ENCODE measurements around the gene FBXL15. TPM values are rescaled to one million over a fixed set of nuclear protein-coding genes. Genes with fewer than 3 reads are reported as not detected.

FBXL15 gene
- total RNA-seq, 1 experiment from 2014 or later, result 24.6 TPM

DNA sequence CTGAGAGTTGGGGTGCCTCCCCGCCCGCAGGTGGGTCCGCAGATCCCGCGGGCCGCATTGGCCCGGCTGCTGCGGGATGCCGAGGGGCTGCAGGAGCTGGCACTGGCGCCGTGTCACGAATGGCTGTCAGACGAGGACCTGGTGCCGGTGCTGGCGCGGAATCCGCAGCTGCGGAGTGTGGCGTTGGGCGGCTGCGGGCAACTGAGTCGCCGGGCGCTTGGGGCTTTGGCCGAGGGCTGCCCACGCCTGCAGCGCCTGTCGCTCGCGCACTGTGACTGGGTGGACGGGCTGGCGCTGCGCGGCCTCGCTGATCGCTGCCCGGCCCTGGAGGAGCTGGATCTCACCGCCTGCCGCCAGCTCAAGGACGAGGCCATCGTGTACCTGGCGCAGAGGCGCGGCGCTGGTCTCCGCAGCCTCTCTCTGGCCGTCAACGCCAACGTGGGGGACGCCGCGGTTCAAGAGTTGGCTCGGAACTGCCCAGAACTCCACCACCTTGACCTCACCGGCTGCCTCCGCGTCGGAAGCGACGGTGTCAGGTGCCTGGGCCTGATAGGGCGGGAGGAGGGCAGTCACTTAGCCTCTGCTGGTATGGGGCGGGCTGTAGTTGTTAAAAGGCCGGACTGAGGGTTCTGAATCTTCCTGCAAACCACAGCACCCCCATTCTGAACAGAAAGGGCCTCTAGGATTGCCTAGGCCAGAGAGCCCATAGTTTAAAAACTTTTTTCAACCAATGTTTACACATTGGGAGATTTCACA lies 1.3 kb downstream of the FBXL15 start (continued):
- TF ChIP-seq, protein P1, sequence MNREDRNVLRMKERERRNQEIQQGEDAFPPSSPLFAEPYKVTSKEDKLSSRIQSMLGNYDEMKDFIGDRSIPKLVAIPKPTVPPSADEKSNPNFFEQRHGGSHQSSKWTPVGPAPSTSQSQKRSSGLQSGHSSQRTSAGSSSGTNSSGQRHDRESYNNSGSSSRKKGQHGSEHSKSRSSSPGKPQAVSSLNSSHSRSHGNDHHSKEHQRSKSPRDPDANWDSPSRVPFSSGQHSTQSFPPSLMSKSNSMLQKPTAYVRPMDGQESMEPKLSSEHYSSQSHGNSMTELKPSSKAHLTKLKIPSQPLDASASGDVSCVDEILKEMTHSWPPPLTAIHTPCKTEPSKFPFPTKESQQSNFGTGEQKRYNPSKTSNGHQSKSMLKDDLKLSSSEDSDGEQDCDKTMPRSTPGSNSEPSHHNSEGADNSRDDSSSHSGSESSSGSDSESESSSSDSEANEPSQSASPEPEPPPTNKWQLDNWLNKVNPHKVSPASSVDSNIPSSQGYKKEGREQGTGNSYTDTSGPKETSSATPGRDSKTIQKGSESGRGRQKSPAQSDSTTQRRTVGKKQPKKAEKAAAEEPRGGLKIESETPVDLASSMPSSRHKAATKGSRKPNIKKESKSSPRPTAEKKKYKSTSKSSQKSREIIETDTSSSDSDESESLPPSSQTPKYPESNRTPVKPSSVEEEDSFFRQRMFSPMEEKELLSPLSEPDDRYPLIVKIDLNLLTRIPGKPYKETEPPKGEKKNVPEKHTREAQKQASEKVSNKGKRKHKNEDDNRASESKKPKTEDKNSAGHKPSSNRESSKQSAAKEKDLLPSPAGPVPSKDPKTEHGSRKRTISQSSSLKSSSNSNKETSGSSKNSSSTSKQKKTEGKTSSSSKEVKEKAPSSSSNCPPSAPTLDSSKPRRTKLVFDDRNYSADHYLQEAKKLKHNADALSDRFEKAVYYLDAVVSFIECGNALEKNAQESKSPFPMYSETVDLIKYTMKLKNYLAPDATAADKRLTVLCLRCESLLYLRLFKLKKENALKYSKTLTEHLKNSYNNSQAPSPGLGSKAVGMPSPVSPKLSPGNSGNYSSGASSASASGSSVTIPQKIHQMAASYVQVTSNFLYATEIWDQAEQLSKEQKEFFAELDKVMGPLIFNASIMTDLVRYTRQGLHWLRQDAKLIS (CRISPR knock-in tag; IDR thresholded peaks at IDR 0.05; ENCODE audit: borderline replicate concordance), result no peak
- TF ChIP-seq ZNF396 (CRISPR knock-in tag; IDR thresholded peaks at IDR 0.05; ENCODE audit: borderline replicate concordance) (no peak), SMAD3 (CRISPR knock-in tag; IDR thresholded peaks at IDR 0.05; ENCODE audit: borderline replicate concordance) (no peak), RELA (CRISPR knock-in tag; IDR thresholded peaks at IDR 0.05; ENCODE audit: borderline replicate concordance) (0 out of 2 replicates have a peak, but pooled peaks have one; percentile 74), GABPB1 (CRISPR knock-in tag; IDR thresholded peaks at IDR 0.05) (no peak), TP53 (CRISPR knock-in tag; IDR thresholded peaks at IDR 0.05) (no peak), GRHL2 (CRISPR knock-in tag; IDR thresholded peaks at IDR 0.05; ENCODE audit: insufficient replicate concordance, severe bottlenecking) (no peak), ZNF416 (CRISPR knock-in tag; IDR thresholded peaks at IDR 0.05) (no peak)
- TF ChIP-seq, protein P2, sequence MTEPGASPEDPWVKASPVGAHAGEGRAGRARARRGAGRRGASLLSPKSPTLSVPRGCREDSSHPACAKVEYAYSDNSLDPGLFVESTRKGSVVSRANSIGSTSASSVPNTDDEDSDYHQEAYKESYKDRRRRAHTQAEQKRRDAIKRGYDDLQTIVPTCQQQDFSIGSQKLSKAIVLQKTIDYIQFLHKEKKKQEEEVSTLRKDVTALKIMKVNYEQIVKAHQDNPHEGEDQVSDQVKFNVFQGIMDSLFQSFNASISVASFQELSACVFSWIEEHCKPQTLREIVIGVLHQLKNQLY (CRISPR knock-in tag; IDR thresholded peaks at IDR 0.05), result no peak
- TF ChIP-seq, protein P3, sequence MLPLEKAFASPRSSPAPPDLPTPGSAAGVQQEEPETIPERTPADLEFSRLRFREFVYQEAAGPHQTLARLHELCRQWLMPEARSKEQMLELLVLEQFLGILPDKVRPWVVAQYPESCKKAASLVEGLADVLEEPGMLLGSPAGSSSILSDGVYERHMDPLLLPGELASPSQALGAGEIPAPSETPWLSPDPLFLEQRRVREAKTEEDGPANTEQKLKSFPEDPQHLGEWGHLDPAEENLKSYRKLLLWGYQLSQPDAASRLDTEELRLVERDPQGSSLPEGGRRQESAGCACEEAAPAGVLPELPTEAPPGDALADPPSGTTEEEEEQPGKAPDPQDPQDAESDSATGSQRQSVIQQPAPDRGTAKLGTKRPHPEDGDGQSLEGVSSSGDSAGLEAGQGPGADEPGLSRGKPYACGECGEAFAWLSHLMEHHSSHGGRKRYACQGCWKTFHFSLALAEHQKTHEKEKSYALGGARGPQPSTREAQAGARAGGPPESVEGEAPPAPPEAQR (CRISPR knock-in tag; IDR thresholded peaks at IDR 0.05), result no peak
- TF ChIP-seq, protein P4, sequence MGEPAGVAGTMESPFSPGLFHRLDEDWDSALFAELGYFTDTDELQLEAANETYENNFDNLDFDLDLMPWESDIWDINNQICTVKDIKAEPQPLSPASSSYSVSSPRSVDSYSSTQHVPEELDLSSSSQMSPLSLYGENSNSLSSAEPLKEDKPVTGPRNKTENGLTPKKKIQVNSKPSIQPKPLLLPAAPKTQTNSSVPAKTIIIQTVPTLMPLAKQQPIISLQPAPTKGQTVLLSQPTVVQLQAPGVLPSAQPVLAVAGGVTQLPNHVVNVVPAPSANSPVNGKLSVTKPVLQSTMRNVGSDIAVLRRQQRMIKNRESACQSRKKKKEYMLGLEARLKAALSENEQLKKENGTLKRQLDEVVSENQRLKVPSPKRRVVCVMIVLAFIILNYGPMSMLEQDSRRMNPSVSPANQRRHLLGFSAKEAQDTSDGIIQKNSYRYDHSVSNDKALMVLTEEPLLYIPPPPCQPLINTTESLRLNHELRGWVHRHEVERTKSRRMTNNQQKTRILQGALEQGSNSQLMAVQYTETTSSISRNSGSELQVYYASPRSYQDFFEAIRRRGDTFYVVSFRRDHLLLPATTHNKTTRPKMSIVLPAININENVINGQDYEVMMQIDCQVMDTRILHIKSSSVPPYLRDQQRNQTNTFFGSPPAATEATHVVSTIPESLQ (CRISPR knock-in tag; IDR thresholded peaks at IDR 0.05), result no peak
- TF ChIP-seq, protein P5, sequence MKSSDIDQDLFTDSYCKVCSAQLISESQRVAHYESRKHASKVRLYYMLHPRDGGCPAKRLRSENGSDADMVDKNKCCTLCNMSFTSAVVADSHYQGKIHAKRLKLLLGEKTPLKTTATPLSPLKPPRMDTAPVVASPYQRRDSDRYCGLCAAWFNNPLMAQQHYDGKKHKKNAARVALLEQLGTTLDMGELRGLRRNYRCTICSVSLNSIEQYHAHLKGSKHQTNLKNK (CRISPR knock-in tag; IDR thresholded peaks at IDR 0.05), result no peak
- TF ChIP-seq, protein P6, sequence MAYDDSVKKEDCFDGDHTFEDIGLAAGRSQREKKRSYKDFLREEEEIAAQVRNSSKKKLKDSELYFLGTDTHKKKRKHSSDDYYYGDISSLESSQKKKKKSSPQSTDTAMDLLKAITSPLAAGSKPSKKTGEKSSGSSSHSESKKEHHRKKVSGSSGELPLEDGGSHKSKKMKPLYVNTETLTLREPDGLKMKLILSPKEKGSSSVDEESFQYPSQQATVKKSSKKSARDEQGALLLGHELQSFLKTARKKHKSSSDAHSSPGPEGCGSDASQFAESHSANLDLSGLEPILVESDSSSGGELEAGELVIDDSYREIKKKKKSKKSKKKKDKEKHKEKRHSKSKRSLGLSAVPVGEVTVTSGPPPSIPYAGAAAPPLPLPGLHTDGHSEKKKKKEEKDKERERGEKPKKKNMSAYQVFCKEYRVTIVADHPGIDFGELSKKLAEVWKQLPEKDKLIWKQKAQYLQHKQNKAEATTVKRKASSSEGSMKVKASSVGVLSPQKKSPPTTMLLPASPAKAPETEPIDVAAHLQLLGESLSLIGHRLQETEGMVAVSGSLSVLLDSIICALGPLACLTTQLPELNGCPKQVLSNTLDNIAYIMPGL (CRISPR knock-in tag; IDR thresholded peaks at IDR 0.05), result peak; percentile 53; the same call in 1 of the 2 replicates
- TF ChIP-seq, protein P7, sequence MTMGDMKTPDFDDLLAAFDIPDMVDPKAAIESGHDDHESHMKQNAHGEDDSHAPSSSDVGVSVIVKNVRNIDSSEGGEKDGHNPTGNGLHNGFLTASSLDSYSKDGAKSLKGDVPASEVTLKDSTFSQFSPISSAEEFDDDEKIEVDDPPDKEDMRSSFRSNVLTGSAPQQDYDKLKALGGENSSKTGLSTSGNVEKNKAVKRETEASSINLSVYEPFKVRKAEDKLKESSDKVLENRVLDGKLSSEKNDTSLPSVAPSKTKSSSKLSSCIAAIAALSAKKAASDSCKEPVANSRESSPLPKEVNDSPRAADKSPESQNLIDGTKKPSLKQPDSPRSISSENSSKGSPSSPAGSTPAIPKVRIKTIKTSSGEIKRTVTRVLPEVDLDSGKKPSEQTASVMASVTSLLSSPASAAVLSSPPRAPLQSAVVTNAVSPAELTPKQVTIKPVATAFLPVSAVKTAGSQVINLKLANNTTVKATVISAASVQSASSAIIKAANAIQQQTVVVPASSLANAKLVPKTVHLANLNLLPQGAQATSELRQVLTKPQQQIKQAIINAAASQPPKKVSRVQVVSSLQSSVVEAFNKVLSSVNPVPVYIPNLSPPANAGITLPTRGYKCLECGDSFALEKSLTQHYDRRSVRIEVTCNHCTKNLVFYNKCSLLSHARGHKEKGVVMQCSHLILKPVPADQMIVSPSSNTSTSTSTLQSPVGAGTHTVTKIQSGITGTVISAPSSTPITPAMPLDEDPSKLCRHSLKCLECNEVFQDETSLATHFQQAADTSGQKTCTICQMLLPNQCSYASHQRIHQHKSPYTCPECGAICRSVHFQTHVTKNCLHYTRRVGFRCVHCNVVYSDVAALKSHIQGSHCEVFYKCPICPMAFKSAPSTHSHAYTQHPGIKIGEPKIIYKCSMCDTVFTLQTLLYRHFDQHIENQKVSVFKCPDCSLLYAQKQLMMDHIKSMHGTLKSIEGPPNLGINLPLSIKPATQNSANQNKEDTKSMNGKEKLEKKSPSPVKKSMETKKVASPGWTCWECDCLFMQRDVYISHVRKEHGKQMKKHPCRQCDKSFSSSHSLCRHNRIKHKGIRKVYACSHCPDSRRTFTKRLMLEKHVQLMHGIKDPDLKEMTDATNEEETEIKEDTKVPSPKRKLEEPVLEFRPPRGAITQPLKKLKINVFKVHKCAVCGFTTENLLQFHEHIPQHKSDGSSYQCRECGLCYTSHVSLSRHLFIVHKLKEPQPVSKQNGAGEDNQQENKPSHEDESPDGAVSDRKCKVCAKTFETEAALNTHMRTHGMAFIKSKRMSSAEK (CRISPR knock-in tag; IDR thresholded peaks at IDR 0.05; ENCODE audit: borderline replicate concordance), result no peak
- TF ChIP-seq, protein P8, sequence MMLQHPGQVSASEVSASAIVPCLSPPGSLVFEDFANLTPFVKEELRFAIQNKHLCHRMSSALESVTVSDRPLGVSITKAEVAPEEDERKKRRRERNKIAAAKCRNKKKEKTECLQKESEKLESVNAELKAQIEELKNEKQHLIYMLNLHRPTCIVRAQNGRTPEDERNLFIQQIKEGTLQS (CRISPR knock-in tag; conservative IDR thresholded peaks at IDR 0.05), result no peak
- TF ChIP-seq, protein P9, sequence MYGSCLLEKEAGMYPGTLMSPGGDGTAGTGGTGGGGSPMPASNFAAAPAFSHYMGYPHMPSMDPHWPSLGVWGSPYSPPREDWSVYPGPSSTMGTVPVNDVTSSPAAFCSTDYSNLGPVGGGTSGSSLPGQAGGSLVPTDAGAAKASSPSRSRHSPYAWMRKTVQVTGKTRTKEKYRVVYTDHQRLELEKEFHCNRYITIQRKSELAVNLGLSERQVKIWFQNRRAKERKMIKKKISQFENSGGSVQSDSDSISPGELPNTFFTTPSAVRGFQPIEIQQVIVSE (CRISPR knock-in tag; IDR thresholded peaks at IDR 0.05; ENCODE audit: borderline replicate concordance), result no peak
- TF ChIP-seq, protein P10, sequence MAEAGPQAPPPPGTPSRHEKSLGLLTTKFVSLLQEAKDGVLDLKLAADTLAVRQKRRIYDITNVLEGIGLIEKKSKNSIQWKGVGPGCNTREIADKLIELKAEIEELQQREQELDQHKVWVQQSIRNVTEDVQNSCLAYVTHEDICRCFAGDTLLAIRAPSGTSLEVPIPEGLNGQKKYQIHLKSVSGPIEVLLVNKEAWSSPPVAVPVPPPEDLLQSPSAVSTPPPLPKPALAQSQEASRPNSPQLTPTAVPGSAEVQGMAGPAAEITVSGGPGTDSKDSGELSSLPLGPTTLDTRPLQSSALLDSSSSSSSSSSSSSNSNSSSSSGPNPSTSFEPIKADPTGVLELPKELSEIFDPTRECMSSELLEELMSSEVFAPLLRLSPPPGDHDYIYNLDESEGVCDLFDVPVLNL (CRISPR knock-in tag; IDR thresholded peaks at IDR 0.05; ENCODE audit: borderline replicate concordance, low read depth), result no peak

All from WTC11 (cell line).